ENCODE data around the gene NDC1.

Gene NDC1

DNA sequence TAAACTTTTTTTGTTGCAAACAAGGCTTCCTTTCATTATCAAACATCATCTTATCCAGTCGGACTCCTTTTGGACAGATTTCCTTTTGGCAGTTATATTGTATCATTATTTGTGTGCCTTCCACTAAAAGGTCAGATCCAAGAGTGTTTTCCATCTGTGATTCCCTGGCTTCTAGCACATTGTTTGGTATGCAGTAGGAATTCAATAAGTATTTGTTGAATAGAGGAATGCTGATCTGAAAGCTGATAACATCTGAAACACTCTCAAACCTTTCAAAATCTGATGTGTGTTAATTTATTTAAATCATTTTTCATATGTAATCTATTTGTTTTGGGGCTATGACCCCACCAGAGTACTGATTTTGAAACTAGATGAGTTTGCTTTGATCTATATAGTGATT lies 39.0 kb downstream of the NDC1 start:
- TF ChIP-seq CTCF (IDR thresholded peaks at IDR 0.05; ENCODE audit: borderline replicate concordance, control extremely low read depth, extremely low read depth, insufficient read depth, missing control alignments), result no peak
- DNase-seq (ENCODE audit: low spot score), result no peak
- in situ Hi-C loops (cut with MboI; ENCODE audit: low sequenced_read_pairs, unreplicated experiment), result no loop called here

- in situ Hi-C loops (cut with MboI; ENCODE audit: low sequenced_read_pairs, unreplicated experiment), result no loop called here
- TF ChIP-seq CTCF (IDR thresholded peaks at IDR 0.05; ENCODE audit: borderline replicate concordance, control extremely low read depth, extremely low read depth, insufficient read depth, missing control alignments), result no peak
- DNase-seq (ENCODE audit: low spot score), result no peak
Measured at GRCh38 chr1:53792806-53793205, 45.3 kb downstream of the NDC1 start.

DNA sequence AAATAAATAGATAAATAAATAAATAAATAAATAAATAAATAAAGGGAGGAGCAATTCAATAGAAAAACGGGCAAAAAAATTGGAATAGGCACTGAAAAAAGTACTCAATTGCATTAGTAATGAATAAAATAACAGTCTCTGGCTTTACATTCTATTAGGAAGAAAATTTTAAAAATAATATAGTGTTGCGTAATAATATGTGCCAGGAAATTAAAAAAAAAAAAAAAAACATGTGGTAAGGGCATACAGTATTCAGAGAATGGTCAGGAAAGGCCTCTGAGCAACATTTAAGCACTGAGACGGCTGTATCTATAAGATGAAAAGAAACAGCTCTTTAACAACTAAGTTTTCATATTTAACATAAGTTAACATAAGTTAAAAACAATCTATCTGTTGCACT lies 50.4 kb downstream of the NDC1 start:
- no peak for DNase-seq (ENCODE audit: low spot score)
- TF ChIP-seq CTCF (IDR thresholded peaks at IDR 0.05; ENCODE audit: borderline replicate concordance, control extremely low read depth, extremely low read depth, insufficient read depth, missing control alignments), result no peak
- in situ Hi-C loops (cut with MboI; ENCODE audit: low sequenced_read_pairs, unreplicated experiment), result no loop called here

DNA sequence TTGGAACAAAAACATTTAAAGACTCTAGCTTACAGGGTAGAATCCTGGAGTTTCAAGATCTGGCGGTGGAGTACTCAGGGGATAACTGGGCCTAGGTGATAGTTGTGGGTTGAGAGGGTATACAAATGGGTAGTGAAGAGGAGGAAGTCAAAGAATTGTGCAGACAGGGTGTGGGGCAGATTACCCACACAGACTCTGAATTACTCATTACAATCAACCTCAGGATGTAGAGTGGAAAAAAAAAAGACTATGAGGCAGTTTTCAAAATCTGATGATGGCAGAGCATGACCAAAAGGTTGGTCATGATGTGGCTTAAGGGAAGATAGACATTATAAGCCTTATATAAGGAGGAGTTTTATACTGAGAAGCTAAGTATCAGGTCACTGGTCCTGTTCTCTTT lies 55.0 kb downstream of the NDC1 start:
- no peak for DNase-seq (ENCODE audit: low spot score)
- no peak for TF ChIP-seq CTCF (IDR thresholded peaks at IDR 0.05; ENCODE audit: borderline replicate concordance, control extremely low read depth, extremely low read depth, insufficient read depth, missing control alignments)
- in situ Hi-C loops (cut with MboI; ENCODE audit: low sequenced_read_pairs, unreplicated experiment), result no loop called here

DNA sequence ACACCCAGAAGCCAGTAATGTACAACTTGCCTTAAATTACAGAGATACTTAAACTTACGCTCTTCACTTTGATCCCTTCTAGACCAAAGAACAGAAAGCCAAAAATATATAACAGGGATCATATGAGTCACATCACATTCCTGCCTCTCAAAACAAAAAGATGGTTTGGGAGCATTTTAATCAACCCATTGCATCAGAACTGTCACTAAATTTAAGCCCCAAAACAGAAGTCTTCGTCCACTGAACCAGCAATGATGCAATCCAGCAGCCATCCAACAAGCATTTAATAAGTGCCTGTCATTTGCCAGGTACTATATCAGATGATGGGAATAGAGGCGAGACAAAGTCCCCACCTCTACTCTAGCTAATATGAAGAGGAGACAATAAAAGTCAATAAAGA lies 56.4 kb downstream of the NDC1 start:
- no peak for DNase-seq (ENCODE audit: low spot score)
- in situ Hi-C loops (cut with MboI; ENCODE audit: low sequenced_read_pairs, unreplicated experiment), result no loop called here
- TF ChIP-seq CTCF (IDR thresholded peaks at IDR 0.05; ENCODE audit: borderline replicate concordance, control extremely low read depth, extremely low read depth, insufficient read depth, missing control alignments), result no peak

DNA sequence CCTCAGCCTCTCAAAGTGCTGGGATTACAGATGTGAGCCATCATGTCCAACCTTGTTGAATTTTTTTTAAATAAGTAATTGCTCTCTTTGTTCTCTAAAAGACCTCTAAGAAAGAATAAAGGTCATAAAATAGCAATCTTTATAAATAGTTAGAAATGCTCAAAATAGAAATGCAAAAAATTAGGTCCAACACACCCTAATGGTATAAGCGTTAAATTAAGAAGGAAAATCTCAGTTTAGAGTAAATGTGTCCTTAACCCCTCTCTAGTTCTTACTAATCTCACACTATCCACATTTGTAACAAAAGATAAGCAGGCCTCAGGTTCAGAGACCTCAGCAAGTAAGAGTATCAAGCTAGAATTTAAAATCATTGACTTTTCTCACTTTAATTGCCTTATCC lies 60.8 kb downstream of the NDC1 start:
- in situ Hi-C loops (cut with MboI; ENCODE audit: low sequenced_read_pairs, unreplicated experiment), result no loop called here
- no peak for DNase-seq (ENCODE audit: low spot score)
- no peak for TF ChIP-seq CTCF (IDR thresholded peaks at IDR 0.05; ENCODE audit: borderline replicate concordance, control extremely low read depth, extremely low read depth, insufficient read depth, missing control alignments)

GRCh38 chr1:53771648-53772047 lies 66.4 kb downstream of the NDC1 start:
- no peak for DNase-seq (ENCODE audit: low spot score)
- TF ChIP-seq CTCF (IDR thresholded peaks at IDR 0.05; ENCODE audit: borderline replicate concordance, control extremely low read depth, extremely low read depth, insufficient read depth, missing control alignments), result no peak
- in situ Hi-C loops (cut with MboI; ENCODE audit: low sequenced_read_pairs, unreplicated experiment), result no loop called here
